Measurements from ENCODE around the gene ZNF774. TPM values are rescaled to one million over a fixed set of nuclear protein-coding genes. Genes with fewer than 3 reads are reported as not detected.

The ZNF774 gene
- total and polyA plus RNA-seq, 2 of the 8 experiments (the other 6 are each of a cell fraction or from before 2014, with no cell fraction given), result 0.82 to 2.6 TPM

GRCh38 chr15:90394074-90394473, 42.0 kb downstream of the ZNF774 start (continued):
- TF ChIP-seq CHD7 (IDR thresholded peaks at IDR 0.05; ENCODE audit: insufficient replicate concordance, low read length), result no peak
- TF ChIP-seq SP4 (IDR thresholded peaks at IDR 0.05; ENCODE audit: low read length), result no peak
- no peak for TF ChIP-seq RAD21 (IDR thresholded peaks at IDR 0.05 in 1 of 2, conservative IDR thresholded peaks at IDR 0.05 in 1 of 2; ENCODE audit: low read depth in 2 of 2, low read length in 2 of 2)
- TF ChIP-seq EZH2 (IDR thresholded peaks at IDR 0.05; ENCODE audit: low read depth, low read length, severe bottlenecking), result no peak
- no peak for TF ChIP-seq GTF2F1 (IDR thresholded peaks at IDR 0.05; ENCODE audit: borderline replicate concordance, low read depth, low read length)
- TF ChIP-seq HDAC6 (IDR thresholded peaks at IDR 0.05; ENCODE audit: low read depth, low read length), result no peak
- no peak for TF ChIP-seq CTBP2 (IDR thresholded peaks at IDR 0.05; ENCODE audit: borderline replicate concordance, insufficient read depth, insufficient read length, low read length)

All from H1 (cell line).